Measurements from ENCODE around the gene PDPK1. TPM values are rescaled to one million over a fixed set of nuclear protein-coding genes. Genes with fewer than 3 reads are reported as not detected.

Gene PDPK1
- total RNA-seq, 1 experiment from 2014 or later: 9.4 TPM

DNA sequence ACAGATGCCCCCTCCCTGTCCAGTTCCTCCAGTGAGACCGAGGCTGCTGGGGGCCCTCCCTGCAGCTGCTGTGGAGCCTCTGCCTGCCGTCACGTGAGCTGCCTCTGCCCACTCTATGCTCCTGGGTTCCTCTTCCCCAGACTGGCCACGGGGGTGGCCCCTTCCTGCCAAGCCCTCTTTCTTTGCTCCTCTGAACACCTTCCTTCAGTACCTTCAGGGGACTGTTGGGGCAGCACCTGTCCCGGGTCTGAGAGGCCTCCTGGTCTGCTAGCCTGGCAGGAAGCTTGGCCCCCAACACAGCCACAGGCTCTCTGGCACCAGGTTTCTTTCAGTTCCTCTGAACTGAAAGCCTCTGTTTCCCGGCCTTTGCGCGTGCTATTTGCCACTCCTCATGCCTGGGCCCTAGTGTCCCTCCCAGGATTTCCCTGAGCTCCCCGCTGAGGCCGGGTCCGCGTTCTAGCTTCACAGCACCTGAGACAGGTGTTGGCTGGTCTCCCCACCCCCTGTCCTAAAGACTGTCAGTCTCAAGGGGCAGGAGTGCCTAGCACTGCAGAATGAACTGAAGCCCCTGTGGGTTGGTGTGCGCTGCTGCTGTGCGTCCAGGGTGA is 30.7 kb upstream of the PDPK1 start:
- DNase-seq (ENCODE audit: low read depth): no peak

GRCh38 chr16:2507665-2508064 is 30.2 kb upstream of the PDPK1 start:
- no peak for DNase-seq (ENCODE audit: low read depth)

- DNase-seq (ENCODE audit: low read depth): no peak
Observed at GRCh38 chr16:2508722-2509400, 29.0 kb upstream of the PDPK1 start.

DNA sequence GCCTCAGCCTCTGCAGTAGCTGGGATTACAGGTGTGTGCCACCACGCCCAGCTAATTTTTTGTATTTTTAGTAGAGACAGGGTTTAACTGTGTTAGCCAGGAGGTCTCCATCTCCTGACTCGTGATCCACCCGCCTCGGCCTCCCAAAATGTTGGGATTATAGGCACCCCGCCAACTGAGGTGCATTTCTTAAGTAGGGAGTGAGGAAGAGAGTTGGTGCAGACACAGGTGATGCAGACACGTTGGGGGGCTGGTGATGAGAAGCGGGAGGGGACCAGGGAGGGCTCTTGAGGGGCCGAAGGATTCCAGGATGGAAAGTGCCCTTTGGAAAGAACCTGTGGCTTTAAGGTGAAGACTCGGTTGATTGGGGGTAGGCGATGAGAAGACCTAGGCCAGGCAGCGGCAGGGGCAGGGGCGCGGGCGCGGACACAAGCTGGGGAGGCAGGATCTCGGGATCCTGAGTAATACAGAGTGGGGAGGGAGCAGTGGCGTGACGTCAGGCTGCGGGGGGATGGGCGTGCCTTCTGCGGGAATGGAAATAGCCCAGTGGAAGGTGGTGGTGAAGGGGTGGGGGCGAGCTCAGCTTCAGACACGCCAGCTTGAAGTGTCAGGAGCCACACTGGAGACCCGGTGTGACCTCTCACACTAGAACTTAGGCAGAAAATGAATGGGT is 26.6 kb upstream of the PDPK1 start:
- DNase-seq (ENCODE audit: low read depth): no peak

GRCh38 chr16:2511996-2512734 is 25.7 kb upstream of the PDPK1 start:
- no peak for DNase-seq (ENCODE audit: low read depth)

- no peak for DNase-seq (ENCODE audit: low read depth)
Observed at GRCh38 chr16:2512735-2513404, 25.0 kb upstream of the PDPK1 start.

- peak; percentile 81 for DNase-seq (ENCODE audit: low read depth)
Observed at GRCh38 chr16:2513405-2514332, 24.2 kb upstream of the PDPK1 start, which contains the start of gene ATP6V0C. Gene ATP6V0C, plus strand, starts transcription at chr16:2513952. Its CDS starts 152 bp downstream, at chr16:2514104.

- no peak for DNase-seq (ENCODE audit: low read depth)
Observed at GRCh38 chr16:2514333-2515179, 23.3 kb upstream of the PDPK1 start.

DNA sequence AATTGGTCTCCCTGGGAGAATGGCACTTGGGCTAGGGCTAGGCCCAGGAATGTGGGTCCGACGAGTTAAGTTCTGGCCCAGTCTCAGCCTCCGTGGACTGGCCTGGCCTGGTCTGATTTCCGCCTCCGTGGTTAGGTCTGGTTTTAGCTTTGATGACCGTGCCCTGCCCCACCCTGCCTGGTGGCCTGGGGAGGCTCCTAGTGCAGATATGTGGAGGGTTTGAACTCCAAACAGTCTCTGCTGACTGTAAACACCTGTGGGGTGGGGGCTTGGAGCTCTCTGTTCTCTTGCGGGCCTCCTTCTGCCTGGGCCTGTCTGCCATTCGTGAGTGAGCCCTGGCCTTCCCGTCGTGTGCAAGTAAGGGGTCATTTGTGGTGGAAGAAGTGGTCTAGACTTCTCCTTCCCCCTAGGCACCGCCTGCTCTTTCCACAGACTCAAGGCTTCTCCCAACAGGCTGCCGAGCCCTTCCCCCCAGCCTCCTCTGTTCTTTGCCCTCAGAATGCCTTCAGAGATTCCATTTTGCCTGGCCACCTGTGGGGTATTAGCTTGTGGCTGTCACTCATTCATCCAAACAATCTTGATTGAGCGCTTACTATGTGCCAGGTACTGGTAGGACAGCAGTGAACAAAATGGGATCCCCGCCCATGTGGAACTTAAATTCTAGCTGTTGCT is 22.5 kb upstream of the PDPK1 start:
- DNase-seq (ENCODE audit: low read depth): no peak

DNA sequence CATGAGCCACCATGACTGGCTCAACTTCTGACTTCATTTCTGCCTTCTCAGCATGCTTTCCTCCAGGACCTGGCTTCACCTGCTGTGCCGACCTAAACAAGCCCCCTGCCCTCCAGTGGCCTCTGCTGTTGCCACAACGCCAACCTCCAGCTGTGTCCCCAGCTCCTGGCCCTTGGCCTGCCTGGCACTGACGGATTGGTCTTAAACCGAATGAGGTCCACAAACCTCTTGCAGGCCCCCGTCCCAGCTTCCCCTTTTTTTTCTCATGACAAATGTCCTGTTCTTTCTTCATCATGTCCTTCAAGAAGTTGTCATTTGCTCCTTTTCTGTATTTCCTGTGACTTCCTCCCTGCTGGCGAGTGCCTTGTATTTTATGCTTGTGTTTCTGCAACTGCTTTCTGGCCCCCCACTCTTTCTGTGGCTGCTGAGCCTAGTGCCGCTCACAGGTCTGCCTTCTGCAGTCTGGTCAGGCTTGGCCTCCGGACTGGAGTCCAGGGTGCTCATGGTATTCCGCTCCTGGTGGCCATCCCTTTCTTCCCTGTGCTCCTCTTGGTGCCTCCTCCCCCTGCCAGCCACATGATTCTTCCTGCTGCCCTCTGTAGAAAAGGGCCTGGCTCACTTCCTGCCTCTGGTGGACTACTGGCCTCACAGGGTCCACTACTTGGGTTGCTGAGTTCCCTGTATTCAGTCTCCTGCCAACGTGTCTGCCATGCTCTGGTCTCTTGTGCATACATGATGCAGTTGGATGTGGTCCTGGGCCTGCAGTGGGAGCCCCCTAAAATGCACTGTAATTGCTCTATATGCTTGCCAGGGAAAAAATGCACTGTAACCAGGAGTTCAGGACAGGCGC is 21.2 kb upstream of the PDPK1 start:
- DNase-seq (ENCODE audit: low read depth): no peak

- no peak for DNase-seq (ENCODE audit: low read depth)
Observed at GRCh38 chr16:2517954-2518605, 19.7 kb upstream of the PDPK1 start.

GRCh38 chr16:2518823-2519710 is 18.8 kb upstream of the PDPK1 start:
- no peak for DNase-seq (ENCODE audit: low read depth)

DNA sequence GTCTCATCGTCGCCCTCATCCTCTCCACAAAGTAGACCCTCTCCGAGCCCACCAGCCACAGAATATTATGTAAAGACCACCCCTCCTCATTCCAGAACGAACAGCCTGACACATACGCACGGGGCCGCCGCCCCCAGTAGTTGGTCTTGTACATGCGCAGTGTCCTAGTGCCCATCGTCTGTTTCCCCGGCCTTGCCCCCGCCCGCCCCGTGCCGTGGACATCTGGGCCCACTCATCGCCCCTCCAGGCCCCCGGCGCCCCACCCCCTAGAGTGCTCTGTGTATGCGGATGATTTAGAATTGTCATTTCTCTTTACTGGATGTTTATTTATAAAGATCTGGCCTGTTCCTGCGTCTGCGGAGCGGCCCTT is 18.1 kb upstream of the PDPK1 start:
- no peak for DNase-seq (ENCODE audit: low read depth)

- peak; percentile 89 for DNase-seq (ENCODE audit: low read depth)
Observed at GRCh38 chr16:2520097-2520783, 17.6 kb upstream of the PDPK1 start, which contains the start of gene AMDHD2. Gene AMDHD2, plus strand, starts transcription at chr16:2520371. Its CDS starts 88 bp downstream, at chr16:2520459.

DNA sequence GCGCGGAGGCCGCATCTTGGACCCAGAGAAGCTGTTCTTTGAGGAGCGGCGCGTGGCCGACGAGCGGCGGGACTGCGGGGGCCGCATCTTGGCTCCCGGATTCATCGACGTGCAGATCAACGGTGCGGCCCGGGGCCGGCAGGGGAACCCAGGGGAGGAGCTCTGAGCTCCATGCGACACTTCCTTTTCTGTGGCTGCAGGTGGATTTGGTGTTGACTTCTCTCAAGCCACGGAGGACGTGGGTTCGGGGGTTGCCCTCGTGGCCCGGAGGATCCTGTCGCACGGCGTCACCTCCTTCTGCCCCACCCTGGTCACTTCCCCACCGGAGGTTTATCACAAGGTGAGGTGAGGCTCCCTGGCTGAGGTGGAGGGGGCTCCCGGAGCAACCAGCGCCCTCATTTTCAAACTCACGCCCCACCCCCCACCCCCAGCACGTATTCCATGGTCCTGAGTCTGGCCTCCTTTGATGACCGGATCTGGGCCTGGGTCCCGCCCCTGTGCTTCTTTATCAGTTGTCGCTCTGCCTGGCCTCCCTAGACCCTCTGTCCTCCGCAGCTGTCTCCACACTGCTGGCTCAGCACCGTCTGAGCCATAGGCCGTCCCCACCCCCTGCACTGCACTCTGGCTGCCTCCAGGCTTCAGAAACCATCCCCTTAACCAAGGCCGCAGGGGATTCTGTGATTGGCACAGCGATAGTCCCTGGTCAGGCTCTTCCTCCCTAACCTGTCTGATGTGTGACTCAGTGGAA is 16.9 kb upstream of the PDPK1 start:
- no peak for DNase-seq (ENCODE audit: low read depth)
